Keratinocyte (primary cell): ENCODE results near the gene GAS2.
A peak's percentile ranks its signal among the peaks of the same experiment; 100 is the strongest.

ENCODE experiments used
- CTCF ChIP-seq, 3 experiments: IDR thresholded peaks in 1 of 3; conservative IDR thresholded peaks in 1 of 3; optimal IDR thresholded peaks in 1 of 3; 2 replicates in 2 of 3; 3 replicates in 1 of 3; pipeline versions ENCODE3 to v1.5.1; 2011; ENCODE audit warnings: low read length in 3 of 3, mild to moderate bottlenecking in 3 of 3, moderate library complexity in 2 of 3, control low read depth in 1 of 3, inconsistent platforms in 1 of 3; ENCODE audit not compliant: insufficient read depth in 2 of 3; ENCODE audit errors: extremely low read depth in 1 of 3
- EZH2 ChIP-seq: IDR thresholded peaks from one replicate; pipeline ENCODE4 v1.6.1; 2012; ENCODE audit warnings: inconsistent platforms, mild to moderate bottlenecking, low read length, moderate library complexity

GRCh38 chr11:22670830-22671229 is 4.4 kb downstream of the GAS2 start:
- TF ChIP-seq CTCF (optimal IDR thresholded peaks at IDR 0.05 in 1 of 3, IDR thresholded peaks at IDR 0.05 in 1 of 3, conservative IDR thresholded peaks at IDR 0.05 in 1 of 3; ENCODE audit: extremely low read depth in 1 of 3, insufficient read depth in 2 of 3, low read length in 3 of 3): peak in 2 of 3 experiments; percentile 27 to 44
- no peak for TF ChIP-seq EZH2
